Panc1 (cell line): ENCODE results near the gene IRX5. TPM values are rescaled to one million over a fixed set of nuclear protein-coding genes. Genes with fewer than 3 reads are reported as not detected.

Experiments used
- ATAC-seq: fragments of 200-7000 bp; cut with Tn5 transposase; 2 replicates; pipeline ENCODE4 v1.9.1; 2020; ENCODE audit warnings: mild to moderate bottlenecking, moderate library complexity
- BruUV-seq: library from RNA; stranded (reverse); fragments of 400-500 nt; replicated peaks from 2 replicates; lab custom pipeline; 2021; lab: Mats Ljungman, UMichigan
- CTCF ChIA-PET: fragments of 300-600 bp; sonication (Branson Sonifier 250); formaldehyde crosslinking; loops from one replicate; lab custom pipeline; 2022; ENCODE audit warnings: antibody characterized with exemption; lab: Charles Lee
- POLR2A ChIA-PET: fragments of 300-600 bp; sonication (Branson Sonifier 250); formaldehyde crosslinking; loops from one replicate; lab custom pipeline; 2022; ENCODE audit warnings: antibody characterized with exemption; lab: Charles Lee
- DNase-seq: peaks from one replicate; pipeline ENCODE4 v3.0.0-alpha.2; 2010; ENCODE audit warnings: low read depth, low spot score
- H3K27ac ChIP-seq: 2 replicates; pipeline ENCODE4 v1.5.1; 2011; ENCODE audit warnings: mild to moderate bottlenecking, low read length, inconsistent platforms
- H3K27me3 ChIP-seq: fragments of 200-500 bp; sonication (Bioruptor generic); 2 replicates; pipeline ENCODE4 v1.6.0; 2014; ENCODE audit warnings: low read length, inconsistent platforms; ENCODE audit not compliant: control insufficient read depth, insufficient read depth
- H3K36me3 ChIP-seq: fragments of 200-500 bp; sonication (Bioruptor generic); 2 replicates; pipeline ENCODE4 v1.5.1; 2014; ENCODE audit warnings: inconsistent platforms, mild to moderate bottlenecking, low read length, moderate library complexity; ENCODE audit not compliant: control insufficient read depth, insufficient read depth
- H3K4me1 ChIP-seq: 2 replicates; pipeline ENCODE4 v1.5.1; 2011; ENCODE audit warnings: inconsistent platforms, mild to moderate bottlenecking, low read length, moderate library complexity; ENCODE audit not compliant: control insufficient read depth, insufficient read depth
- H3K4me3 ChIP-seq, 2 experiments: 2 replicates each; pipeline ENCODE4 v1.5.1; 2011 to 2012; ENCODE audit warnings: low read depth in 2 of 2, low read length in 2 of 2, mild to moderate bottlenecking in 2 of 2, inconsistent platforms in 1 of 2, moderate library complexity in 1 of 2
- H3K9me3 ChIP-seq: fragments of 200-500 bp; sonication (Bioruptor generic); 2 replicates; pipeline ENCODE4 v1.5.1; 2014; ENCODE audit warnings: low read depth, mild to moderate bottlenecking, inconsistent platforms, low read length, moderate library complexity; ENCODE audit not compliant: control insufficient read depth, insufficient read depth
- CTCF ChIP-seq: fragments of 450-650 bp; IDR thresholded peaks from 2 replicates; pipeline ENCODE4 v1.5.1; 2017; ENCODE audit warnings: mild to moderate bottlenecking
- POLR2AphosphoS5 ChIP-seq: IDR thresholded peaks from 2 replicates; pipeline ENCODE4 v1.6.1; 2012; ENCODE audit warnings: mild to moderate bottlenecking, low read depth, low read length, moderate library complexity
- SIN3A ChIP-seq: IDR thresholded peaks from 2 replicates; pipeline ENCODE4 v1.6.1; 2012; ENCODE audit warnings: low read depth, mild to moderate bottlenecking, low read length, moderate library complexity, borderline replicate concordance; ENCODE audit not compliant: insufficient read depth
- TCF7L2 ChIP-seq: IDR thresholded peaks from 2 replicates; pipeline ENCODE4 v1.6.1; 2011; ENCODE audit warnings: mild to moderate bottlenecking, low read depth, low read length, inconsistent platforms
- in situ Hi-C: cut with HindIII; loops from 2 replicates; pipeline ENCODE4 v1.10.0; 2016; ENCODE audit warnings: low sequenced_read_pairs, low pct_unique_long_range_greater_than_20kb
- intact Hi-C: fragments of 100-400 bp; cut with micrococcal nuclease; formaldehyde crosslinking; loops from one replicate; pipeline ENCODE4 v1.10.0; 2022; ENCODE audit not compliant: unreplicated experiment
- total RNA-seq: library from RNA; stranded (reverse); gene quantifications from one replicate; pipeline ENCODE4 v1.2.1, GENCODE V29; 2021; ENCODE audit not compliant: unreplicated experiment
- TF ChIP-seq, protein P1 (sequence below), 2 experiments: IDR thresholded peaks; 2 replicates each; pipeline ENCODE4 v1.6.1; 2011 to 2012; ENCODE audit warnings: low read depth in 2 of 2, control low read depth in 1 of 2, low read length in 1 of 2, mild to moderate bottlenecking in 1 of 2, moderate library complexity in 1 of 2; ENCODE audit not compliant: insufficient read depth in 1 of 2

IRX5 gene
- total RNA-seq, 1 experiment from 2014 or later = 2.7 TPM

GRCh38 chr16:54937671-54938211 lies 7.1 kb downstream of the IRX5 start:
- BruUV-seq = no TSS peak

DNA sequence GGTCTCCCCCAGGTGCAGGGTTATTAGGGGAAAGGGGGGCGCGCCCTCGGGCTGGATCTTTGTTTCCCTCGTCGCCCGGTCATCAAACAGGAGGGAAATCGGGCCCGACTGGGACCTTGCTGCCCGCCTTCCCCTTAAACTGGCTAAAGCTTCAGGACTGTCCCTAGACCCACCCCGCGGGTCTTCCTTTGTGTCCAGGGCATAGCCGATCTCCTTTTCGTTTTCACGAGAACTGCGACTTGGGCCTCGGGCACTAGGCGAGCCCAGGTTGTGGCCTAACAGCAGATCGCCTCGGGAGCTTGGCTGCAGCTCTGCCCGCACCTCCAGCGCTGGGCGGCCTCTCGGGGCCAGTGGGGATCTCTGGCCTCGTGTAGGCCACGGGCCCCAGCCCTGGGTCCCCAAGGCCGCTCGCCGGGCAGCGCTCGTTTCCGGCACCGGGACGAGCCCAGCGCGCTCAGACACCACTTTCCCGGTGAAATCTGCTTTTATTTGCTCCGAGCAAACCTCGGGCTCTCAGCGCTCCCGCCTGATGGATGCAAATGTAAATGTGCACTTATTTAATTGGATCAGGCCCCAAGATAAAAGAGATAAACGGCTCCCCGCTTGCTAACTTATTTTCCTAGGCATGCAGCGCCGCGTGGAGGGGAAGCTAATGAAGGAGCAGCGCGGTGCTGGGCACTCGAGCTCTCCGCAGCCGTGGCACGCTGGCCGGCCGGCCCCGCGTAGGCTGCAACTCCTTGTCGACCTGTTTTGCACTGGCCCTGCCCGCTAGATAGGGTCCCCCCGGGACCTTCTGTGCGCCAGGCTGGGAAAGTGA lies 7.8 kb downstream of the IRX5 start:
- no TSS peak for BruUV-seq
- Histone ChIP-seq H3K9me3 (no peaks in the 10 kb centered on the region), H3K27ac (no peak overlapping the region), H3K4me3 (no peak overlapping the region), H3K36me3 (no peaks in the 10 kb centered on the region), H3K4me1 (no peaks in the 10 kb centered on the region), H3K27me3 (no peaks in the 10 kb centered on the region)
- no peak for DNase-seq
- TF ChIP-seq CTCF (no peak), SIN3A (no peak), TCF7L2 (no peak), POLR2AphosphoS5 (no peak)
- TF ChIP-seq, protein P1, sequence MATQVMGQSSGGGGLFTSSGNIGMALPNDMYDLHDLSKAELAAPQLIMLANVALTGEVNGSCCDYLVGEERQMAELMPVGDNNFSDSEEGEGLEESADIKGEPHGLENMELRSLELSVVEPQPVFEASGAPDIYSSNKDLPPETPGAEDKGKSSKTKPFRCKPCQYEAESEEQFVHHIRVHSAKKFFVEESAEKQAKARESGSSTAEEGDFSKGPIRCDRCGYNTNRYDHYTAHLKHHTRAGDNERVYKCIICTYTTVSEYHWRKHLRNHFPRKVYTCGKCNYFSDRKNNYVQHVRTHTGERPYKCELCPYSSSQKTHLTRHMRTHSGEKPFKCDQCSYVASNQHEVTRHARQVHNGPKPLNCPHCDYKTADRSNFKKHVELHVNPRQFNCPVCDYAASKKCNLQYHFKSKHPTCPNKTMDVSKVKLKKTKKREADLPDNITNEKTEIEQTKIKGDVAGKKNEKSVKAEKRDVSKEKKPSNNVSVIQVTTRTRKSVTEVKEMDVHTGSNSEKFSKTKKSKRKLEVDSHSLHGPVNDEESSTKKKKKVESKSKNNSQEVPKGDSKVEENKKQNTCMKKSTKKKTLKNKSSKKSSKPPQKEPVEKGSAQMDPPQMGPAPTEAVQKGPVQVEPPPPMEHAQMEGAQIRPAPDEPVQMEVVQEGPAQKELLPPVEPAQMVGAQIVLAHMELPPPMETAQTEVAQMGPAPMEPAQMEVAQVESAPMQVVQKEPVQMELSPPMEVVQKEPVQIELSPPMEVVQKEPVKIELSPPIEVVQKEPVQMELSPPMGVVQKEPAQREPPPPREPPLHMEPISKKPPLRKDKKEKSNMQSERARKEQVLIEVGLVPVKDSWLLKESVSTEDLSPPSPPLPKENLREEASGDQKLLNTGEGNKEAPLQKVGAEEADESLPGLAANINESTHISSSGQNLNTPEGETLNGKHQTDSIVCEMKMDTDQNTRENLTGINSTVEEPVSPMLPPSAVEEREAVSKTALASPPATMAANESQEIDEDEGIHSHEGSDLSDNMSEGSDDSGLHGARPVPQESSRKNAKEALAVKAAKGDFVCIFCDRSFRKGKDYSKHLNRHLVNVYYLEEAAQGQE (IDR thresholded peaks at IDR 0.05; ENCODE audit: insufficient read depth in 1 of 2, low read depth in 2 of 2, low read length in 1 of 2) = no peak
- ChIA-PET CTCF (no interaction called here), POLR2A (no interaction called here)
- in situ Hi-C loops (no loop called here), intact Hi-C loops (no loop called here)
- no peak for ATAC-seq

More at GRCh38 chr16:54937671-54938211, 7.1 kb downstream of the IRX5 start:
- in situ Hi-C loops = no loop called here
- intact Hi-C loops = no loop called here
- H3K9me3 ChIP-seq = no peaks in the 10 kb centered on the region
- no peak for ATAC-seq
- H3K27me3 ChIP-seq = no peaks in the 10 kb centered on the region
- no peak for DNase-seq
- POLR2A ChIA-PET = no interaction called here
- no peak overlapping the region for H3K27ac ChIP-seq
- H3K36me3 ChIP-seq = no peaks in the 10 kb centered on the region
- peak; percentile 26 for TF ChIP-seq CTCF
- TF ChIP-seq, protein P1 (IDR thresholded peaks at IDR 0.05; ENCODE audit: insufficient read depth in 1 of 2, low read depth in 2 of 2, low read length in 1 of 2) = no peak
- no peaks in the 10 kb centered on the region for H3K4me1 ChIP-seq
- H3K4me3 ChIP-seq = no peak overlapping the region
- CTCF ChIA-PET = no interaction called here
